ENCODE results near the gene ITPR2.

Gene ITPR2

DNA sequence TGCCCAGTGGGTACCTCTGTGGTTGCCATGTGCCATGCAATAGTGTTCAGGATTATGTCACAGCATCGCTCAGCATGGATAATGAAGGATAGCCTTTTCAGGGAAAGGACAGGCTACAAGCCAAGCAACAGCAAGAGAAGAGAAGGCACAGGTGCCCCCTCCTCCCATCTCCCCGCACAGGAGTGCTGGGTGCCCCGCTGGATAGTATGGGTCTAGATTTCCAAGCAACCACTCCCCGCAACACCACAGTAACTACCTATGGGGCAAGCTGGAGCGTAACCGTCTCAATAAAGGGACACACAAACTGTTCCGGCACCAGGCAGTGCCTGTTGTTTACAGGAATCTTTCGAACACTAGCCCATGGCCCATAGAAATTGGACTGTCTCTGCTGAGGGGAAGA is 222.2 kb downstream of the ITPR2 start:
- Histone ChIP-seq H2AFZ (ENCODE audit: low read length) (no peak overlapping the region), H3K9me3 (ENCODE audit: insufficient read depth, low read depth, low read length) (no peaks in the 10 kb centered on the region), H3K27me3 (ENCODE audit: insufficient read depth, low read length, poor library complexity, severe bottlenecking) (no peaks in the 10 kb centered on the region), H3K4me2 (ENCODE audit: low read depth, low read length, poor library complexity, severe bottlenecking) (no peak overlapping the region), H3K9me2 (replicated peaks; ENCODE audit: low read depth, low read length) (no peaks in the 10 kb centered on the region), H4K20me1 (ENCODE audit: insufficient read depth, low read length, poor library complexity, severe bottlenecking) (no peaks in the 10 kb centered on the region), H3K79me2 (ENCODE audit: insufficient read depth, low read length) (no peaks in the 10 kb centered on the region), H3K4me1 (ENCODE audit: insufficient read depth, low read length, poor library complexity, severe bottlenecking) (no peaks in the 10 kb centered on the region), H3K4me3 (ENCODE audit: low read length, poor library complexity, severe bottlenecking) (no peak overlapping the region), H3K9ac (ENCODE audit: low read depth, low read length, poor library complexity, severe bottlenecking) (no peak overlapping the region), H3F3A (ENCODE audit: low read depth) (no peaks in the 10 kb centered on the region), H3K36me3 (ENCODE audit: insufficient read depth, low read length) (no peaks in the 10 kb centered on the region)
- TF ChIP-seq, protein P1, sequence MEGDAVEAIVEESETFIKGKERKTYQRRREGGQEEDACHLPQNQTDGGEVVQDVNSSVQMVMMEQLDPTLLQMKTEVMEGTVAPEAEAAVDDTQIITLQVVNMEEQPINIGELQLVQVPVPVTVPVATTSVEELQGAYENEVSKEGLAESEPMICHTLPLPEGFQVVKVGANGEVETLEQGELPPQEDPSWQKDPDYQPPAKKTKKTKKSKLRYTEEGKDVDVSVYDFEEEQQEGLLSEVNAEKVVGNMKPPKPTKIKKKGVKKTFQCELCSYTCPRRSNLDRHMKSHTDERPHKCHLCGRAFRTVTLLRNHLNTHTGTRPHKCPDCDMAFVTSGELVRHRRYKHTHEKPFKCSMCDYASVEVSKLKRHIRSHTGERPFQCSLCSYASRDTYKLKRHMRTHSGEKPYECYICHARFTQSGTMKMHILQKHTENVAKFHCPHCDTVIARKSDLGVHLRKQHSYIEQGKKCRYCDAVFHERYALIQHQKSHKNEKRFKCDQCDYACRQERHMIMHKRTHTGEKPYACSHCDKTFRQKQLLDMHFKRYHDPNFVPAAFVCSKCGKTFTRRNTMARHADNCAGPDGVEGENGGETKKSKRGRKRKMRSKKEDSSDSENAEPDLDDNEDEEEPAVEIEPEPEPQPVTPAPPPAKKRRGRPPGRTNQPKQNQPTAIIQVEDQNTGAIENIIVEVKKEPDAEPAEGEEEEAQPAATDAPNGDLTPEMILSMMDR (conservative IDR thresholded peaks at IDR 0.05; ENCODE audit: low read length) = no peak
- TF ChIP-seq EZH2phosphoT487 (IDR thresholded peaks at IDR 0.05; ENCODE audit: borderline replicate concordance) = no peak

DNA sequence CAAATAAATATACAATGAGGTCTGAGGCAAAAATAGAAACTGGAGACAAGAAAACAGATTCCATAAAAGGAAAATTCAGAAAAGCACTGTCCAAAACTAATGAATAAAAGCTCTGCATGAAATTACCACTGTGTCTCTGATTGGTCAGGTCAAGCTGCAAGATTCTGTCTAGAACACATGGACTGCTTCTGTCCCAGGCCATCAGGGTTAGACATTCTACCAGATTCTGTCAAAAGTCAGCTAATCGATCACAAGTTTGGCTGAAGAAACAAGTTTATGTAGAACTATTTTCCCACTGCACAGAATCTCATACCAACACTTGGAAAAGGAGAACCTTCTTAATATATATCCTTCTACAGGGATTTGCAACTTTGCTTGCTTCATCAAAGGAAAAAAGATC is 223.0 kb downstream of the ITPR2 start:
- Histone ChIP-seq H3K9me2 (replicated peaks; ENCODE audit: low read depth, low read length) (no peaks in the 10 kb centered on the region), H3K36me3 (ENCODE audit: insufficient read depth, low read length) (no peaks in the 10 kb centered on the region), H2AFZ (ENCODE audit: low read length) (no peak overlapping the region), H3K9me3 (ENCODE audit: insufficient read depth, low read depth, low read length) (no peaks in the 10 kb centered on the region), H3K4me3 (ENCODE audit: low read length, poor library complexity, severe bottlenecking) (no peak overlapping the region), H3F3A (ENCODE audit: low read depth) (no peaks in the 10 kb centered on the region), H3K79me2 (ENCODE audit: insufficient read depth, low read length) (no peaks in the 10 kb centered on the region), H3K4me2 (ENCODE audit: low read depth, low read length, poor library complexity, severe bottlenecking) (no peak overlapping the region), H4K20me1 (ENCODE audit: insufficient read depth, low read length, poor library complexity, severe bottlenecking) (no peaks in the 10 kb centered on the region), H3K9ac (ENCODE audit: low read depth, low read length, poor library complexity, severe bottlenecking) (no peak overlapping the region), H3K4me1 (ENCODE audit: insufficient read depth, low read length, poor library complexity, severe bottlenecking) (no peaks in the 10 kb centered on the region), H3K27me3 (ENCODE audit: insufficient read depth, low read length, poor library complexity, severe bottlenecking) (no peaks in the 10 kb centered on the region)
- TF ChIP-seq, protein P1 (conservative IDR thresholded peaks at IDR 0.05; ENCODE audit: low read length) = no peak
- TF ChIP-seq EZH2phosphoT487 (IDR thresholded peaks at IDR 0.05; ENCODE audit: borderline replicate concordance) = no peak

DNA sequence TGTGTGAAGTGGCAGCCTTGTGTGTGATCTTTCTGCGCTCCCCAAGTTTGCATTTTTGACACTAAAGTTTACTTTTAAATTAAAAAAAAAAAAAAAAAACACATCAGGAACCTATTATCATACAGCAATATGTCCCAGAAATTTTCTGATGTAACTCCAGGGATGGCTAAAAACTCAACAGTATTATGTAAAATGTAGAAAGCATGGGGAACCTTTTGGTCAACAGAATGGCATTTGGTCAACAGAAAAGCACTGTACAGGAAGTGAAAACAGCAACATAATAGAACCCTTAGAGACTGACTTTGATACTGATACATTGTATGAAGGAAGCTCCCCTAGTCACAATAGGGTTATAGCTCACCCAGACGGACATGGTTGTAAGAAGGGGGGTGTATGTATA is 224.3 kb downstream of the ITPR2 start:
- Histone ChIP-seq H4K20me1 (ENCODE audit: insufficient read depth, low read length, poor library complexity, severe bottlenecking) (no peaks in the 10 kb centered on the region), H3K4me3 (ENCODE audit: low read length, poor library complexity, severe bottlenecking) (no peak overlapping the region), H3K4me1 (ENCODE audit: insufficient read depth, low read length, poor library complexity, severe bottlenecking) (no peaks in the 10 kb centered on the region), H2AFZ (ENCODE audit: low read length) (no peak overlapping the region), H3K36me3 (ENCODE audit: insufficient read depth, low read length) (no peaks in the 10 kb centered on the region), H3K27me3 (ENCODE audit: insufficient read depth, low read length, poor library complexity, severe bottlenecking) (no peaks in the 10 kb centered on the region), H3K9me2 (replicated peaks; ENCODE audit: low read depth, low read length) (no peaks in the 10 kb centered on the region), H3K4me2 (ENCODE audit: low read depth, low read length, poor library complexity, severe bottlenecking) (no peak overlapping the region), H3K79me2 (ENCODE audit: insufficient read depth, low read length) (no peaks in the 10 kb centered on the region), H3K9me3 (ENCODE audit: insufficient read depth, low read depth, low read length) (no peaks in the 10 kb centered on the region), H3K9ac (ENCODE audit: low read depth, low read length, poor library complexity, severe bottlenecking) (no peak overlapping the region), H3F3A (ENCODE audit: low read depth) (no peaks in the 10 kb centered on the region)
- TF ChIP-seq, protein P1 (conservative IDR thresholded peaks at IDR 0.05; ENCODE audit: low read length) = no peak
- TF ChIP-seq EZH2phosphoT487 (IDR thresholded peaks at IDR 0.05; ENCODE audit: borderline replicate concordance) = no peak

Measured in Loucy (cell line).